K562 (cell line): ENCODE results near the gene PANX1. TPM values are rescaled to one million over a fixed set of nuclear protein-coding genes. Genes with fewer than 3 reads are reported as not detected.
A peak's percentile ranks its signal among the peaks of the same experiment; 100 is the strongest.

Source experiments
- ATAC-seq: fragments of 200-7000 bp; cut with Tn5 transposase; 3 replicates; pipeline ENCODE4 v1.9.1; 2020; ENCODE audit warnings: moderate library complexity
- BruUV-seq: library from RNA; stranded (reverse); fragments of 400-500 nt; replicated peaks from 2 replicates; lab custom pipeline; 2021; lab: Mats Ljungman, UMichigan
- CTCF ChIA-PET: fragments of 300-600 bp; formaldehyde crosslinking; extraction: SDS; loops from one replicate; lab custom pipeline; 2021; ENCODE audit warnings: low intra/inter-chr PET ratio; lab: Yijun Ruan, JAX
- POLR2A ChIA-PET: fragments of 300-600, 350-650 bp; sonication (Branson Sonifier 250); formaldehyde crosslinking; extraction: SDS; loops from one replicate; lab custom pipeline; 2021; ENCODE audit warnings: antibody characterized with exemption, inconsistent platforms; lab: Yijun Ruan, JAX
- DNase-seq, 4 experiments: peaks; one replicate each; pipeline versions ENCODE4 v3.0.0 to v3.0.0-alpha.2; 2011 to 2018; ENCODE audit warnings: low spot score in 3 of 4, mixed read lengths in 3 of 4; ENCODE audit errors: extremely low read depth in 1 of 4
- FAIRE-seq: peaks from 2 replicates; lab custom pipeline; 2011; peaks lifted over from hg19 to GRCh38; lab: Jason Lieb, UNC
- H2AFZ ChIP-seq: 2 replicates; pipeline ENCODE4 v1.6.0; 2011; ENCODE audit warnings: low read depth, low read length, control low read depth, inconsistent platforms
- H3K27ac ChIP-seq: fragments of 200-600 bp; 3 replicates; pipeline ENCODE4 v1.8.0; 2011; ENCODE audit warnings: low read depth, mild to moderate bottlenecking, control low read depth, inconsistent platforms, low read length, moderate library complexity, mixed read lengths; ENCODE audit errors: extremely low read depth
- H3K27me3 ChIP-seq, 2 experiments: fragments of 300-600 bp in 1 of 2; 2 replicates in 1 of 2; 3 replicates in 1 of 2; pipeline versions ENCODE4 v1.6.0 to v1.8.0; 2011; ENCODE audit warnings: inconsistent platforms in 2 of 2, low read length in 2 of 2, mild to moderate bottlenecking in 1 of 2, mixed read lengths in 1 of 2, moderate library complexity in 1 of 2; ENCODE audit not compliant: control insufficient read depth in 2 of 2, insufficient read depth in 2 of 2
- H3K36me3 ChIP-seq: fragments of 300-600 bp; 3 replicates; pipeline ENCODE4 v1.8.0; 2011; ENCODE audit warnings: mild to moderate bottlenecking, low read length, inconsistent platforms; ENCODE audit not compliant: control insufficient read depth, insufficient read depth
- H3K4me1 ChIP-seq, 2 experiments: fragments of 200-600 bp in 1 of 2; replicated peaks in 1 of 2; 2 replicates in 1 of 2; 3 replicates in 1 of 2; pipeline versions ENCODE4 v1.5.1 to v1.8.0; 2011; ENCODE audit warnings: inconsistent platforms in 2 of 2, low read length in 2 of 2, mild to moderate bottlenecking in 1 of 2, mixed read lengths in 1 of 2, moderate library complexity in 1 of 2; ENCODE audit not compliant: control insufficient read depth in 2 of 2, insufficient read depth in 2 of 2
- H3K4me2 ChIP-seq: 2 replicates; pipeline ENCODE4 v1.6.1; 2011; ENCODE audit warnings: low read length, control low read depth, inconsistent platforms, mixed read lengths; ENCODE audit not compliant: insufficient read depth
- H3K4me3 ChIP-seq: fragments of 200-600 bp; sonication (generic), shearing (Covaris generic); 2 replicates; pipeline ENCODE4 v1.5.1; 2016; ENCODE audit warnings: control low read depth, inconsistent platforms
- H3K79me2 ChIP-seq: fragments of 200-600 bp; 3 replicates; pipeline ENCODE4 v1.8.0; 2011; ENCODE audit warnings: low read length, inconsistent platforms; ENCODE audit not compliant: control insufficient read depth, insufficient read depth
- H3K9ac ChIP-seq, 2 experiments: 2 replicates each; pipeline versions ENCODE4 v1.6.0 to v1.6.1; 2011; ENCODE audit warnings: low read depth in 2 of 2, low read length in 2 of 2, control low read depth in 1 of 2, inconsistent platforms in 1 of 2, mild to moderate bottlenecking in 1 of 2, mixed read lengths in 1 of 2; ENCODE audit not compliant: insufficient read depth in 1 of 2
- H3K9me1 ChIP-seq: one replicate; pipeline ENCODE4 v1.6.0; 2011; ENCODE audit warnings: inconsistent platforms, mild to moderate bottlenecking, low read length, moderate library complexity; ENCODE audit not compliant: control insufficient read depth, insufficient read depth
- H3K9me3 ChIP-seq: replicated peaks from 2 replicates; pipeline ENCODE4 v1.5.1; 2011; ENCODE audit warnings: low read depth, low read length, inconsistent platforms; ENCODE audit not compliant: control insufficient read depth, insufficient read depth
- H4K20me1 ChIP-seq: replicated peaks from 2 replicates; pipeline ENCODE4 v1.6.1; 2011; ENCODE audit warnings: low read length, inconsistent platforms, mixed read lengths; ENCODE audit not compliant: control insufficient read depth, insufficient read depth
- DIDO1 ChIP-seq: fragments of 450-650 bp; IDR thresholded peaks from 2 replicates; pipeline ENCODE4 v1.6.1; 2016; ENCODE audit warnings: low read depth, missing biosample characterization, missing genetic modification characterization
- RAD21 ChIP-seq, 2 experiments: fragments of 250-450 bp in 1 of 2; fragments of 450-650 bp in 1 of 2; sonication (Bioruptor Pico) in 1 of 2; formaldehyde crosslinking in 1 of 2; IDR thresholded peaks in 1 of 2; conservative IDR thresholded peaks in 1 of 2; 2 replicates each; pipeline versions ENCODE4 v1.4.0 to v1.8.0; 2020 to 2022; ENCODE audit warnings: mild to moderate bottlenecking in 2 of 2, moderate library complexity in 1 of 2
- SMC3 ChIP-seq: conservative IDR thresholded peaks from 2 replicates; pipeline ENCODE4 v1.6.1; 2011; ENCODE audit warnings: low read depth, low read length, improper control_type of control experiment; ENCODE audit not compliant: insufficient read depth
- WGBS: fragments of 100-300 bp; shearing (Covaris generic); methylation state at CpG from one replicate; pipeline ENCODE4 v1.1.6; 2016; ENCODE audit warnings: low coverage, mixed read lengths; ENCODE audit not compliant: insufficient coverage; ENCODE audit errors: missing lambda C conversion rate; 5-methylcytosine and 5-hydroxymethylcytosine counted together
- in situ Hi-C: fragments of 300-500 bp; cut with MboI; formaldehyde crosslinking; loops from 4 replicates; pipeline ENCODE4 v1.15.0; 2018; ENCODE audit warnings: inconsistent platforms, mixed read lengths
- intact Hi-C: fragments of 100-400 bp; cut with micrococcal nuclease; formaldehyde crosslinking; loops from 2 replicates; pipeline ENCODE4 v1.14.2; 2022
- polyA plus RNA-seq, 8 experiments: library from polyadenylated mRNA; depleted of rRNA in 4 of 8; stranded (reverse) in 5 of 8; unstranded in 3 of 8; fragments of >200 nt; fragmentation: Nextera tagmentation in 2 of 8; fragmentation: Illumina TruSeq in 1 of 8; extraction: Ambion mirVana in 2 of 8; extraction: Trizol in 1 of 8; gene quantifications; 2 replicates each; pipeline versions ENCODE4 v1.2.1 to v1.2.3, GENCODE V29; 2011 to 2014; ENCODE audit warnings: inconsistent platforms in 1 of 8, missing spikeins in 1 of 8
- total RNA-seq, 7 experiments: library from RNA; depleted of rRNA in 6 of 7; stranded (reverse); fragments of >200 nt in 6 of 7; fragmentation: Illumina TruSeq in 2 of 7; extraction: Trizol in 2 of 7; gene quantifications; 2 replicates each; pipeline versions ENCODE4 v1.2.1 to v1.2.3, GENCODE V29; 2011 to 2021; ENCODE audit warnings: low replicate concordance in 1 of 7
- TF ChIP-seq, protein P1 (sequence below), 3 experiments: IDR thresholded peaks in 2 of 3; conservative IDR thresholded peaks in 1 of 3; 2 replicates each; pipeline ENCODE4 v1.5.1; 2011 to 2012; ENCODE audit warnings: low read length in 3 of 3, mild to moderate bottlenecking in 3 of 3, control low read depth in 2 of 3, improper control_type of control experiment in 1 of 3, inconsistent platforms in 1 of 3, low read depth in 1 of 3, mixed read lengths in 1 of 3, moderate library complexity in 1 of 3; ENCODE audit not compliant: insufficient read depth in 2 of 3

The PANX1 gene
- total and polyA plus RNA-seq, 9 of the 15 experiments (the other 6 are each of a cell fraction or from before 2014, with no cell fraction given): 1.9 to 14.8 (median 10.1) TPM

DNA sequence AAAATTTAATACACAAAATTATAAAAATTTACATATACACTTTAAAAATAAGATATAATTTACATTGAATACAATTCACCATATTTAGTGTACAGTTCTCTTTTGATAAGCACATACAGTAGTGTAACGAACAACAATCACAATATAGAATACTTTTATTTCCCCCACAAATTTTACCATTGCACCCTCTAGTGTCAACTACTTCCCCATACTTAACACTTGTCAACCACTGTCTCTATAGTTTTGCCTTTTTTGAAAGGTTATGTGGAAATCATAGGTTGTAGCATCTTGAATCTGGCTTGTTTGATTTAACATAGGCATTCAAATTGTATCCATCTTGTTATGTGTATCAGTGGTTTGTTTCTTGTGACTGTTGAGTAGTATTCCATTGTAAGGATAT lies 21.3 kb upstream of the PANX1 start:
- no peaks in the 10 kb centered on the region for H3K79me2 ChIP-seq
- no peak for TF ChIP-seq DIDO1 (tag)
- peak; percentile 17 to 53; a peak in 3 of 4 replicates for TF ChIP-seq RAD21 (CRISPR knock-in tag; conservative IDR thresholded peaks at IDR 0.05 in 1 of 2, IDR thresholded peaks at IDR 0.05 in 1 of 2)
- TF ChIP-seq, protein P1, sequence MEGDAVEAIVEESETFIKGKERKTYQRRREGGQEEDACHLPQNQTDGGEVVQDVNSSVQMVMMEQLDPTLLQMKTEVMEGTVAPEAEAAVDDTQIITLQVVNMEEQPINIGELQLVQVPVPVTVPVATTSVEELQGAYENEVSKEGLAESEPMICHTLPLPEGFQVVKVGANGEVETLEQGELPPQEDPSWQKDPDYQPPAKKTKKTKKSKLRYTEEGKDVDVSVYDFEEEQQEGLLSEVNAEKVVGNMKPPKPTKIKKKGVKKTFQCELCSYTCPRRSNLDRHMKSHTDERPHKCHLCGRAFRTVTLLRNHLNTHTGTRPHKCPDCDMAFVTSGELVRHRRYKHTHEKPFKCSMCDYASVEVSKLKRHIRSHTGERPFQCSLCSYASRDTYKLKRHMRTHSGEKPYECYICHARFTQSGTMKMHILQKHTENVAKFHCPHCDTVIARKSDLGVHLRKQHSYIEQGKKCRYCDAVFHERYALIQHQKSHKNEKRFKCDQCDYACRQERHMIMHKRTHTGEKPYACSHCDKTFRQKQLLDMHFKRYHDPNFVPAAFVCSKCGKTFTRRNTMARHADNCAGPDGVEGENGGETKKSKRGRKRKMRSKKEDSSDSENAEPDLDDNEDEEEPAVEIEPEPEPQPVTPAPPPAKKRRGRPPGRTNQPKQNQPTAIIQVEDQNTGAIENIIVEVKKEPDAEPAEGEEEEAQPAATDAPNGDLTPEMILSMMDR (IDR thresholded peaks at IDR 0.05 in 2 of 3, conservative IDR thresholded peaks at IDR 0.05 in 1 of 3; ENCODE audit: insufficient read depth in 2 of 3, low read depth in 1 of 3, low read length in 3 of 3): peak in 1 of 3 experiments; percentile 50; a peak in 2 of 6 replicates
- 0 out of 2 replicates have a peak, but pooled peaks have one; percentile 6 for TF ChIP-seq SMC3
- TF ChIP-seq, all 486 proteins: peak for 3
- Histone ChIP-seq H3K9me3 (no peaks in the 10 kb centered on the region), H3K27me3 (no peaks in the 10 kb centered on the region), H3K4me1 (no peaks in the 10 kb centered on the region), H4K20me1 (no peaks in the 10 kb centered on the region), H3K4me3 (no peak overlapping the region), H3K36me3 (no peaks in the 10 kb centered on the region), H2AFZ (no peak overlapping the region), H3K4me2 (no peak overlapping the region), H3K27ac (no peak overlapping the region), H3K9ac (no peak overlapping the region), H3K9me1 (no peaks in the 10 kb centered on the region)
- ChIA-PET POLR2A (no interaction called here), CTCF (no interaction called here)
- BruUV-seq: no TSS peak
- in situ Hi-C loops (no loop called here), intact Hi-C loops (loop anchor here (1.0 kb wide), 1 partner anchor 185 kb away; no protein-coding TSS in a partner anchor)
- 20% methylated on average over 1 of the region's 1 CpG for WGBS
- DNase-seq (no peak), ATAC-seq (0 out of 3 replicates have a peak, but pooled peaks have one; percentile 38), FAIRE-seq (peak; percentile 49)
